KOPT-K1 (cell line): ENCODE measurements around the gene CENPP.

Experiments used
- H3K27ac ChIP-seq: fragments of 200-600 bp; sonication (generic); 2 replicates; pipeline ENCODE4 v1.5.1; 2016; ENCODE audit warnings: antibody characterized with exemption, mild to moderate bottlenecking, low read depth, low read length; ENCODE audit not compliant: poor library complexity, severe bottlenecking
- H3K36me3 ChIP-seq: fragments of 200-600 bp; sonication (generic); 2 replicates; pipeline ENCODE4 v1.5.1; 2017; ENCODE audit warnings: antibody characterized with exemption, mild to moderate bottlenecking, low read length, moderate library complexity; ENCODE audit not compliant: insufficient read depth
- H3K9me3 ChIP-seq: fragments of 200-600 bp; sonication (generic); 2 replicates; pipeline ENCODE4 v1.5.1; 2017; ENCODE audit warnings: antibody characterized with exemption, low read length, mild to moderate bottlenecking; ENCODE audit not compliant: insufficient read depth, poor library complexity, severe bottlenecking

Gene CENPP

GRCh38 chr9:92325269-92325990, at the start of gene CENPP, which contains the start of gene NOL8:
TSS of gene CENPP (plus strand) at chr9:92325953.
TSS of gene NOL8 (minus strand) at chr9:92325350. CDS start at chr9:92324161, 1,189 bp downstream.
- peaks cover 25% of the 10 kb centered on the region for H3K36me3 ChIP-seq
- H3K27ac ChIP-seq, result peak within 1 kb of the TSS; percentile 95
- H3K9me3 ChIP-seq, result no peaks in the 10 kb centered on the region

DNA sequence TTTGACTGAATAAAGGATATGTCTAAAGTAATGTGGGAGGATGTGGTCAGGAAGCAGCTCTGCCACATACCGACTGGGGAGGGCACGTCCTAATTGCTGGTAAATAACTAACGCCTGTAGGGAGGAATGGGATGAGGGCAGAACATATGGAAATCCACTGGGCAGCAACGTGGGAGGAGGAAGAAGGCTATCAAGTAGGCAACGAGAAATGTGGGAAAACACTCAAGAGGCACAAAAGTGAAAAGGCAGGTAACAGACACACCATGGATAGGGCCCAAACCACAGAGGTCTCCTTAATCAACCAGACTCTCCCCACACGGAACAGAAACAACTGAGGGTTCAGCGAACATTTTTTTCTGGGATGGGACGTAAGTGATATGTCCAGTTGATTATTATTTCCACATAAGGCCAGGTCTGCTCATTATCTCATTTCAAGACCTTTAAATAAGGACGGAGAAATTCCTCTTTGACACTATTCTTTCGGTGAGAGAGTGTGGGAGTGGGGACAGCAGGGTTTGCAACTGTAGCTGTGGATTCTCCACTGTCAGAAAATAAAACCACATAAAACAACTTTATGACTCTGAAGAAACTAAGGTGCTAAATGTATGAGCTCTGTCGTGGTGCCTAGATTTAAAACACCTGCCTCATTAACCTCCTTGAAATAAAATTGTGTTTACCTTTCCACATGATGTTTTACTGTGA, 49.3 kb upstream of the CENPP start:
- H3K9me3 ChIP-seq, result no peaks in the 10 kb centered on the region
- H3K36me3 ChIP-seq, result peaks cover 100% of the 10 kb centered on the region
- peak overlapping the region; percentile 30 for H3K27ac ChIP-seq

GRCh38 chr9:92278110-92278509, 47.6 kb upstream of the CENPP start:
- H3K27ac ChIP-seq, result no peak overlapping the region
- no peaks in the 10 kb centered on the region for H3K9me3 ChIP-seq
- H3K36me3 ChIP-seq, result peaks cover 98% of the 10 kb centered on the region

- H3K9me3 ChIP-seq, result no peaks in the 10 kb centered on the region
- no peak overlapping the region for H3K27ac ChIP-seq
- peaks cover 96% of the 10 kb centered on the region for H3K36me3 ChIP-seq
Observed at GRCh38 chr9:92279302-92279701, 46.5 kb upstream of the CENPP start.

GRCh38 chr9:92289708-92290390, 35.9 kb upstream of the CENPP start:
- peaks cover 71% of the 10 kb centered on the region for H3K36me3 ChIP-seq
- H3K9me3 ChIP-seq, result no peaks in the 10 kb centered on the region

DNA sequence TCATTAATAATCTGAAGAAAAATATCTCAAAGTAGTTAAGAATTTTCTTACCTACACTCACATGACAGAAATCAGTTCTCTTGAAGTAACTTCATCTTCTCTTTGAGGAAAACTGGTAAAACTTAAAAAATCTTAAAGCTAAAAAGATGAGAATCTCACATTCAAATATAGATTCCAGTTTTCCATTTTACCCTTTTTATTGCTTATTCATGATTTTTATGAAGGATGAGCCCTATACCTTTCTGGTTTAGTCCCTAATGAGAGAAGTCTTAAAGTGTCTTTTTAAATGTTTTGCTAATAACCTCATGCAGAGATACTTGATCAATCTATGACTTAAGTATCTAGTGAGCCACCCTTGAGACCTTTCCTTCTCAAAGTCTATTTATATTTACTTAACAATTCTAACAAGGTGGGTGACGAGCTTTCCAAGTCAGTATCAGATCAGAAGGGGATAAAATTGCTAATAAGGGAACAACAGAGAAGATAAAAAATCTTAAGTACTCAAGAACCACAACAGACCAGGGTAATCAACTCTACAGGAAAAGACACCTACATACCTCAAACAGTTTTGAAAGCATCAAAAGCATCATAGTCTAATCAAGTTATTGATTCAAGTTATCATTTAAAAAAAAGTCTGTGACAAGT, 34.8 kb upstream of the CENPP start:
- Histone ChIP-seq H3K36me3 (peaks cover 61% of the 10 kb centered on the region), H3K27ac (no peak overlapping the region), H3K9me3 (no peaks in the 10 kb centered on the region)

More at GRCh38 chr9:92289708-92290390, 35.9 kb upstream of the CENPP start:
- H3K27ac ChIP-seq, result no peak overlapping the region

DNA sequence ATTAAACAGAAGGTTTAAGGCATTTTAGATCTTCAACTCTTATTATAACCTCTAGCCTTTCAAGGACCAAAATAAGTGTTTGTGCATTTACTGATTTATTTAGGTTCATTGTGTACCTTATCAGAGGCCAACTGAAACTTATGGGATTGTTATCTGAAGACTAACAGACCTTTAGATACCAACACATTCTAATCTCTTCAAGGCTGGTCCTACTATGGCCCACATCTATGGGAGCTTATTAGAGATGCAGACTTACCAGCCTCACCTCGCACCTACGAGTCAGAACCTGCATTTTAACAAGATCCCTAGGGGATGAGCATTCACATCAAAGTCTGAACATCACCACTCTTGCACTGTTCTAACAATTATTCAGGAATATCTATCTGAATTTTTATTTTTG, 34.2 kb upstream of the CENPP start:
- Histone ChIP-seq H3K36me3 (peaks cover 54% of the 10 kb centered on the region), H3K27ac (no peak overlapping the region)

GRCh38 chr9:92292338-92293074, 33.2 kb upstream of the CENPP start:
- Histone ChIP-seq H3K36me3 (peaks cover 54% of the 10 kb centered on the region), H3K27ac (peak overlapping the region; percentile 80), H3K9me3 (no peaks in the 10 kb centered on the region)

More for the DNA sequence above, 34.2 kb upstream of the CENPP start:
- no peaks in the 10 kb centered on the region for H3K9me3 ChIP-seq

- H3K9me3 ChIP-seq, result no peaks in the 10 kb centered on the region
- peak overlapping the region; percentile 80 for H3K27ac ChIP-seq
- peaks cover 54% of the 10 kb centered on the region for H3K36me3 ChIP-seq
Observed at GRCh38 chr9:92293075-92293354, 32.7 kb upstream of the CENPP start.

DNA sequence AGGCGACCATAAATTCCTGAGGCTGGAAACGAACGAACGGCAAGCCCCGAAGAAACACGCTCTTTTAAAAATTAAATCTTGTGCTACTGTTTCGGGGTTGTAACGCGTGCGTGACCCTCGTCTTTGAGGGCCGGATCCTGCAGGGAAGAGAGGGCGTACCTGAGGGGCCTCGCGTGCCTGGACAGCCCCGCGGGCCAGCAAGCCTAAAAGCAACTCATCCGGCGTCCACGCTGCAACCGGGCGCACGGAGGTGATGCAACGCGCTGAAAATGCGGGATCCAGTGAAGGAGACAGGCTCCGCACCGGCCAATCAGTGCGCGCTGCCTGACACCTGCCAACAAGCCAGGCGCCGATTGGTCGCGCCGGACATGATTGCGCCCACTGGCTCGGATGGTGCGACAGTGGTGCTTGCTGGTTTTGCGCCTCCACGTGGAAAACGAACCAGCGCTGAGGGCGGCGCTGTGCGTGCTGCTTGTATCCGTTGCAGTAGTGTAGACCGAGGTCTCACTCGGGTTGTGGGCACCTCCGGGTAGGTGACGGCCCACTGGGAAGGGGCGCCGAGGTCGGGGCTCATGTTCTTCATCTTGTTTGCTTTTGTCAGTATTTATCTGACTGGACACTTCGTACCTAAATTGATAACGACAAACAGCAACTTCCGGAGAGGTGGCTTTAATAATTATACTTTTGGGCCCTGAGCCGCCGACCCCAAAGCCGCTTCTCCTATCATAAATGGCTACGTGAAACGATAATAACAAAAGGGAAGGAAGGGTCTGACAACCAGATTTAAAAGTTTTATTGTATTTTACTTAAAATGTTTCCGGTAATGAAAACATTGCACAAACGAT, 32.1 kb upstream of the CENPP start, which contains the start of gene IARS1:
Gene IARS1, minus strand, starts transcription at position 246 of the 845 bp plus-strand sequence. CDS start 4,278 bp downstream, outside the sequence.
- H3K27ac ChIP-seq, result peak within 1 kb of the TSS; percentile 80
- no peaks in the 10 kb centered on the region for H3K9me3 ChIP-seq
- H3K36me3 ChIP-seq, result peaks cover 54% of the 10 kb centered on the region

DNA sequence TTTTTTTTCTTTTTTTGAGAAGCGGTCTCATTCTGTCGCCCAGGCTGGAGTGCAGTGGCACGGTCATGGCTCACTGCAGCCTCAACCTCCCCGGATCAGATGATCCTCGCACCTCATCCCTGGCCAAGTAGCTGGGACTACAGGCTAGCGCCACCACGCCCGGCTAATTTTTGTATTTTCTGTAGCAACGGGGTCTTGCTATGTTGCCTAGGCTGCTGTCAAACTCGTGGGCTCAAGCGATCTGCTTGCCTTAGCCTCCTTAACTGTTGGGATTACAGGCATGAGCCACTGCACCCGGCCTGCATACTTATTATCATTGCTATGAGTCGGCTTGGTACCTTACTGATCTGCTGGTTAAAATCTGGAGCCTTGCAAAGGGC, 31.5 kb upstream of the CENPP start:
- Histone ChIP-seq H3K9me3 (no peaks in the 10 kb centered on the region), H3K36me3 (peaks cover 54% of the 10 kb centered on the region), H3K27ac (peak overlapping the region; percentile 80)

DNA sequence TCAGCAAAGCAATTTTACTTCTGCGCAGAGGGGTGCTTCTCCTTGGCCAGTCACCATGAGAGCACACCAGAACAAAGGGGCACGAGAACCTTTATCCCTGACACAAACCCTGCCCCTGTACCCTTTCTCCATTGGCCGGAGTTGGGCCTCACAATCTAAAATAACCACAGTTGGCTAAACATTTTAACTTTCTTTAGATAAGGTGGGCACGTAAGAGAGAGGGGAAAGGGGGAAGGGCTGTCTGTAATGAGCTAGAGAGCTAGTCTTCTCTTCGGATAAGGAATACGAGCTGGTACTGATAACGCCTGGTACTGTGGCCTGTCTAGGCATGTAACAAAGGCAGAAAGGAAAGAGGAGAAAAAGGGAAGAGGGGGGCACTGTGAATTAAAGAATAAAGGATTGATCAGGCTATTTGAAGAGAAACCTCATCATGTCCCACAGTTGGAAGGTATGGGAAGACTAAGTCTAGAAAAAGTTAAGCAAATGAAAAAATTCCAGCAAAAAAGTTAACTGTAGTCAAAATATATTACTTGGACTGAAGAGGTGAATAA, 30.4 kb upstream of the CENPP start:
- Histone ChIP-seq H3K36me3 (peaks cover 54% of the 10 kb centered on the region), H3K27ac (no peak overlapping the region), H3K9me3 (no peaks in the 10 kb centered on the region)

GRCh38 chr9:92295827-92296258, 29.9 kb upstream of the CENPP start:
- peaks cover 54% of the 10 kb centered on the region for H3K36me3 ChIP-seq
- H3K9me3 ChIP-seq, result no peaks in the 10 kb centered on the region
- H3K27ac ChIP-seq, result no peak overlapping the region
